DND-41 (cell line): ENCODE measurements around the gene SEC61A1.

Source experiments
- ATAC-seq: fragments of 200-7000 bp; cut with Tn5 transposase; 3 replicates; pipeline ENCODE4 v1.9.1; 2021; ENCODE audit warnings: low read depth; ENCODE audit not compliant: insufficient read depth
- DNase-seq: peaks from one replicate; pipeline ENCODE4 v3.0.0-alpha.2; 2020
- H2AFZ ChIP-seq: 2 replicates; pipeline ENCODE4 v1.6.0; 2012; ENCODE audit warnings: low read depth, low read length
- H3K27ac ChIP-seq: 2 replicates; pipeline ENCODE4 v1.5.1; 2012; ENCODE audit warnings: low read length, inconsistent platforms
- H3K27me3 ChIP-seq: fragments of 200-600 bp; sonication (generic); 2 replicates; pipeline ENCODE4 v1.6.0; 2012; ENCODE audit warnings: low read length, mild to moderate bottlenecking, inconsistent platforms; ENCODE audit not compliant: insufficient read depth, poor library complexity
- H3K36me3 ChIP-seq: 2 replicates; pipeline ENCODE4 v1.5.1; 2012; ENCODE audit warnings: low read length, inconsistent platforms; ENCODE audit not compliant: insufficient read depth
- H3K4me1 ChIP-seq: 2 replicates; pipeline ENCODE4 v1.5.1; 2012; ENCODE audit warnings: mild to moderate bottlenecking, low read length; ENCODE audit not compliant: insufficient read depth
- H3K4me2 ChIP-seq: 2 replicates; pipeline ENCODE4 v1.6.0; 2012; ENCODE audit warnings: mild to moderate bottlenecking, moderate library complexity, low read length, inconsistent platforms; ENCODE audit not compliant: insufficient read depth
- H3K4me3 ChIP-seq, 2 experiments: fragments of 200-600 bp in 1 of 2; shearing (Covaris generic) in 1 of 2; 2 replicates each; pipeline ENCODE4 v1.5.1; 2012 to 2016; ENCODE audit warnings: inconsistent platforms in 2 of 2, low read length in 2 of 2, mild to moderate bottlenecking in 2 of 2, low read depth in 1 of 2, moderate library complexity in 1 of 2
- H3K79me2 ChIP-seq: 2 replicates; pipeline ENCODE4 v1.6.0; 2012; ENCODE audit warnings: low read length, inconsistent platforms; ENCODE audit not compliant: insufficient read depth
- H3K9ac ChIP-seq: 2 replicates; pipeline ENCODE4 v1.6.0; 2012; ENCODE audit warnings: low read depth, mild to moderate bottlenecking, inconsistent platforms, low read length, moderate library complexity
- H3K9me3 ChIP-seq: 2 replicates; pipeline ENCODE4 v1.5.1; 2012; ENCODE audit warnings: low read length, moderate library complexity, mild to moderate bottlenecking, inconsistent platforms; ENCODE audit not compliant: insufficient read depth, severe bottlenecking
- H4K20me1 ChIP-seq: 2 replicates; pipeline ENCODE4 v1.6.0; 2012; ENCODE audit warnings: low read length; ENCODE audit not compliant: insufficient read depth
- CTCF ChIP-seq: IDR thresholded peaks from 2 replicates; pipeline ENCODE4 v1.5.1; 2012; ENCODE audit warnings: borderline replicate concordance, low read length, moderate library complexity, mild to moderate bottlenecking; ENCODE audit not compliant: poor library complexity, severe bottlenecking; ENCODE audit errors: extremely low read depth
- EZH2 ChIP-seq: IDR thresholded peaks from 3 replicates; pipeline ENCODE4 v1.6.1; 2012; ENCODE audit warnings: borderline replicate concordance, low read depth, mild to moderate bottlenecking, moderate library complexity, low read length, inconsistent platforms; ENCODE audit not compliant: severe bottlenecking

Gene SEC61A1

DNA sequence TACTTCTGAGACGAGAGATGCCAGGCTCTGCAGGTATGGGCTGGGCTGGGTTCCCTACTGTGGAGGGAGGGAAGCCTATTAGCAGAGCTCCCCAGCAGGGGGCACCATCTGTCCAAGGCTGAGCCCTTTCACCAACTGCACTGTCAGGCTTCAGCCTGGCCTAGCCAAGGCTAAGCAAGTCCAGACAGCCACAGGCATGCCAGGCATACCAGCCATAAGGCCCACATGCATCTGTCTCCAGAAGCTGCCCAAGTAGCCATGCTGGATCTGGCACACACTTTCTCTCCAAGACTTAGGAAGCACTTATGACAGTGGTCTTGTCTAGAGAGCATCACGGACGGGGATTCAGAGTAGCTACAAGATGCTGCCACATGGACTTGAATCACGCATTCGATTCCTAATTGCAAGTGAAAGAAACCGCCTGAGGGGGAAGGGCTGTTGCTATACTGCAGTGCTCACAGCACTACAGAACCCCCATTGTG lies 43.0 kb downstream of the SEC61A1 start:
- peaks cover 21% of the 10 kb centered on the region for H4K20me1 ChIP-seq
- 0 out of 2 replicates have a peak overlapping the region, but pooled peaks have one; percentile 45 for H3K27ac ChIP-seq
- H3K9ac ChIP-seq, result no peak overlapping the region
- ATAC-seq, result peak; percentile 98
- peak; percentile 71 for DNase-seq
- no peaks in the 10 kb centered on the region for H3K4me1 ChIP-seq
- H3K4me3 ChIP-seq, result no peak overlapping the region
- H3K27me3 ChIP-seq, result no peaks in the 10 kb centered on the region
- no peaks in the 10 kb centered on the region for H3K9me3 ChIP-seq
- H3K79me2 ChIP-seq, result peaks cover 38% of the 10 kb centered on the region
- no peak overlapping the region for H2AFZ ChIP-seq
- H3K4me2 ChIP-seq, result no peak overlapping the region
- H3K36me3 ChIP-seq, result peaks cover 92% of the 10 kb centered on the region
- peak; percentile 89 for TF ChIP-seq CTCF
- TF ChIP-seq EZH2, result no peak

DNA sequence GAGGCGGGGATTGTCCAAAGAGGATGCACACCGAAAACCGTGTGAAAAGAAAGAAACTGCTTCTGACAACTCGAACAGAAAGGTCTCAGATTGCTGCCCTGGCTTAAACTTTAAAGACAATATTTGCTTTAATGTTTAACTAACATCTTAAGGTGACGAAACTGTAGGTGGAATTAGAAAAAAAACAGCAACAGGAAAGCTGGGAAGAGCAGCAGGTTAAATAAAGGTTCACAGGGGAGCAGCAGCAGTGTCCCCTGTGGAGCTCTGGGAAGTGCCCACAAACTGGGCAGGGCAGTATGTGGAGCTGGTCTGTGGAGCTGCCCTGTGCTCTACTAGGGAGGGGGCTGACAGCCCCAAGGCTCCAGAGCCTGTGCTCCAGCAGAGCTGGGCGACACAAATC lies 46.0 kb downstream of the SEC61A1 start:
- ATAC-seq, result no peak
- Histone ChIP-seq H3K9ac (no peak overlapping the region), H3K27me3 (no peaks in the 10 kb centered on the region), H3K9me3 (no peaks in the 10 kb centered on the region), H3K36me3 (peaks cover 98% of the 10 kb centered on the region), H3K4me2 (no peak overlapping the region), H3K4me1 (no peaks in the 10 kb centered on the region), H2AFZ (no peak overlapping the region), H3K4me3 (no peak overlapping the region), H3K27ac (no peak overlapping the region), H4K20me1 (peaks cover 21% of the 10 kb centered on the region), H3K79me2 (peaks cover 23% of the 10 kb centered on the region)
- no peak for DNase-seq
- no peak for TF ChIP-seq CTCF
- no peak for TF ChIP-seq EZH2

- no peak for DNase-seq
- Histone ChIP-seq H3K9ac (no peak overlapping the region), H3K36me3 (peaks cover 97% of the 10 kb centered on the region), H2AFZ (no peak overlapping the region), H3K4me3 (no peak overlapping the region), H3K79me2 (peaks cover 10% of the 10 kb centered on the region), H3K4me2 (no peak overlapping the region), H3K4me1 (no peaks in the 10 kb centered on the region), H4K20me1 (peaks cover 13% of the 10 kb centered on the region), H3K27ac (no peak overlapping the region), H3K9me3 (no peaks in the 10 kb centered on the region), H3K27me3 (no peaks in the 10 kb centered on the region)
- TF ChIP-seq CTCF, result no peak
- TF ChIP-seq EZH2, result no peak
- no peak for ATAC-seq
Measured at GRCh38 chr3:128100161-128100560, 47.9 kb downstream of the SEC61A1 start.
